Measurements from ENCODE around the gene DLG1. TPM values are rescaled to one million over a fixed set of nuclear protein-coding genes. Genes with fewer than 3 reads are reported as not detected.

The DLG1 gene
- 100 to 1,000 TPM; 136 to 221 (median 172) TPM for total RNA-seq

GRCh38 chr3:197298341-197298944 lies at the start of gene DLG1:
TSS of gene DLG1 (minus strand) at chr3:197298612. CDS start at chr3:197297204, 1,408 bp downstream.
- Histone ChIP-seq H3K4me1 (peaks cover 0 to 17% (median 0%) of the 10 kb centered on the region in 4 donors), H3K9me3 (no peaks in the 10 kb centered on the region), H3K36me3 (no peaks in the 10 kb centered on the region), H3K4me3 (peak within 1 kb of the TSS; percentile 81 to 99 (median 87)), H3K27me3 (no peaks in the 10 kb centered on the region), H3K27ac (peak within 1 kb of the TSS; percentile 88 to 99 (median 94))
- peak; percentile 51 to 88 for TF ChIP-seq POLR2A (IDR thresholded peaks at IDR 0.05)
- TF ChIP-seq, protein P1, sequence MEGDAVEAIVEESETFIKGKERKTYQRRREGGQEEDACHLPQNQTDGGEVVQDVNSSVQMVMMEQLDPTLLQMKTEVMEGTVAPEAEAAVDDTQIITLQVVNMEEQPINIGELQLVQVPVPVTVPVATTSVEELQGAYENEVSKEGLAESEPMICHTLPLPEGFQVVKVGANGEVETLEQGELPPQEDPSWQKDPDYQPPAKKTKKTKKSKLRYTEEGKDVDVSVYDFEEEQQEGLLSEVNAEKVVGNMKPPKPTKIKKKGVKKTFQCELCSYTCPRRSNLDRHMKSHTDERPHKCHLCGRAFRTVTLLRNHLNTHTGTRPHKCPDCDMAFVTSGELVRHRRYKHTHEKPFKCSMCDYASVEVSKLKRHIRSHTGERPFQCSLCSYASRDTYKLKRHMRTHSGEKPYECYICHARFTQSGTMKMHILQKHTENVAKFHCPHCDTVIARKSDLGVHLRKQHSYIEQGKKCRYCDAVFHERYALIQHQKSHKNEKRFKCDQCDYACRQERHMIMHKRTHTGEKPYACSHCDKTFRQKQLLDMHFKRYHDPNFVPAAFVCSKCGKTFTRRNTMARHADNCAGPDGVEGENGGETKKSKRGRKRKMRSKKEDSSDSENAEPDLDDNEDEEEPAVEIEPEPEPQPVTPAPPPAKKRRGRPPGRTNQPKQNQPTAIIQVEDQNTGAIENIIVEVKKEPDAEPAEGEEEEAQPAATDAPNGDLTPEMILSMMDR (IDR thresholded peaks at IDR 0.05) = no peak
- peak; percentile 89 to 96 (median 96) for DNase-seq

- no peak for TF ChIP-seq POLR2A (IDR thresholded peaks at IDR 0.05)
- TF ChIP-seq, protein P1 (IDR thresholded peaks at IDR 0.05) = no peak
- no peaks in the 10 kb centered on the region for H3K27me3 ChIP-seq
- H3K36me3 ChIP-seq = no peaks in the 10 kb centered on the region
- H3K9me3 ChIP-seq = no peaks in the 10 kb centered on the region
- no peak for DNase-seq
- no peak overlapping the region for H3K27ac ChIP-seq
- H3K4me3 ChIP-seq = no peak overlapping the region
- peaks cover 0 to 5% (median 0%) of the 10 kb centered on the region in 4 donors for H3K4me1 ChIP-seq
Measured at GRCh38 chr3:197348014-197348413, 49.6 kb upstream of the DLG1 start.

DNA sequence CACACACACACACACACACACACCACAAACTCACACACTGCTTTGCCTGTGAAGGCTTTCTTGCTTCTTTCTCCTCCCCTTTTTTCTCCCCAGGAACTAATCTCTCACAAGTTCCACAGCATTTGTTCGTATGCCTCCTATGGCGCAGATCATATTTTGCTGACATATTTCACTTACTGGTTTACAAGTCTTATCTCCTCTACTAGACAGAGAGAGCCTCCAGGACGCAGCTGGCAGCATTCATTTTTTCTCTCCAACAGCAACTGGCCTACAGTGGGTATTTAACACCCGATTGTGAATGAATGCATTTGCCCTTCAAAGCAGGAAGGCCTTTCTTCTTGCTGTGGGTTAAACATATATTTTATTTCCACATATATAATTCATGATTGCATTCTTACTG lies 47.0 kb upstream of the DLG1 start:
- Histone ChIP-seq H3K4me3 (no peak overlapping the region), H3K27me3 (no peaks in the 10 kb centered on the region), H3K4me1 (no peaks in the 10 kb centered on the region), H3K36me3 (no peaks in the 10 kb centered on the region), H3K9me3 (no peaks in the 10 kb centered on the region), H3K27ac (no peak overlapping the region)
- TF ChIP-seq POLR2A (IDR thresholded peaks at IDR 0.05) = no peak
- TF ChIP-seq, protein P1 (IDR thresholded peaks at IDR 0.05) = no peak
- DNase-seq = peak in 1 of 3 donors; percentile 11

- TF ChIP-seq POLR2A (IDR thresholded peaks at IDR 0.05) = no peak
- TF ChIP-seq, protein P1 (IDR thresholded peaks at IDR 0.05) = no peak
- Histone ChIP-seq H3K4me3 (no peak overlapping the region), H3K36me3 (no peaks in the 10 kb centered on the region), H3K4me1 (no peaks in the 10 kb centered on the region), H3K27ac (no peak overlapping the region), H3K27me3 (no peaks in the 10 kb centered on the region), H3K9me3 (no peaks in the 10 kb centered on the region)
- DNase-seq = peak in 1 of 3 donors; percentile 27
Measured at GRCh38 chr3:197344582-197345318, 46.3 kb upstream of the DLG1 start.

GRCh38 chr3:197343656-197344408 lies 45.4 kb upstream of the DLG1 start:
- DNase-seq = peak in 1 of 3 donors; percentile 27
- TF ChIP-seq, protein P1 (IDR thresholded peaks at IDR 0.05) = no peak
- no peak for TF ChIP-seq POLR2A (IDR thresholded peaks at IDR 0.05)
- Histone ChIP-seq H3K27ac (no peak overlapping the region), H3K36me3 (no peaks in the 10 kb centered on the region), H3K27me3 (no peaks in the 10 kb centered on the region), H3K9me3 (no peaks in the 10 kb centered on the region), H3K4me3 (no peak overlapping the region), H3K4me1 (no peaks in the 10 kb centered on the region)
